ENCODE data around the gene DCTD.

The DCTD gene

GRCh38 chr4:182869697-182870096 lies 47.5 kb downstream of the DCTD start:
- DNase-seq (ENCODE audit: low spot score), result no peak

- DNase-seq (ENCODE audit: low spot score), result no peak
These were observed 50.4 kb downstream of the DCTD start for GRCh38 chr4:182866746-182867145.

GRCh38 chr4:182863501-182863900 lies 53.7 kb downstream of the DCTD start:
- no peak for DNase-seq (ENCODE audit: low spot score)

GRCh38 chr4:182862921-182863320 lies 54.3 kb downstream of the DCTD start:
- DNase-seq (ENCODE audit: low spot score), result no peak

GRCh38 chr4:182862141-182862875 lies 54.9 kb downstream of the DCTD start:
- DNase-seq (ENCODE audit: low spot score), result no peak

- no peak for DNase-seq (ENCODE audit: low spot score)
These were observed 55.8 kb downstream of the DCTD start for GRCh38 chr4:182861346-182861745.

GRCh38 chr4:182859730-182860129 lies 57.5 kb downstream of the DCTD start:
- no peak for DNase-seq (ENCODE audit: low spot score)

GRCh38 chr4:182858711-182859110 lies 58.5 kb downstream of the DCTD start:
- no peak for DNase-seq (ENCODE audit: low spot score)

- DNase-seq (ENCODE audit: low spot score), result no peak
These were observed 60.3 kb downstream of the DCTD start for GRCh38 chr4:182856862-182857261.

- DNase-seq (ENCODE audit: low spot score), result no peak
These were observed 61.3 kb downstream of the DCTD start for GRCh38 chr4:182855877-182856276.

GRCh38 chr4:182855312-182855711 lies 61.9 kb downstream of the DCTD start:
- no peak for DNase-seq (ENCODE audit: low spot score)

GRCh38 chr4:182854466-182854865 lies 62.7 kb downstream of the DCTD start:
- no peak for DNase-seq (ENCODE audit: low spot score)

- DNase-seq (ENCODE audit: low spot score), result no peak
These were observed 63.4 kb downstream of the DCTD start for GRCh38 chr4:182853731-182854330.

- DNase-seq (ENCODE audit: low spot score), result no peak
These were observed 68.5 kb downstream of the DCTD start for GRCh38 chr4:182848685-182849084.

- DNase-seq (ENCODE audit: low spot score), result no peak
These were observed 69.4 kb downstream of the DCTD start for GRCh38 chr4:182847576-182848450.

- no peak for DNase-seq (ENCODE audit: low spot score)
These were observed 71.2 kb downstream of the DCTD start for GRCh38 chr4:182846036-182846435.

GRCh38 chr4:182845618-182846017 lies 71.6 kb downstream of the DCTD start:
- no peak for DNase-seq (ENCODE audit: low spot score)

GRCh38 chr4:182843808-182844325 lies 73.3 kb downstream of the DCTD start:
- DNase-seq (ENCODE audit: low spot score), result no peak

- no peak for DNase-seq (ENCODE audit: low spot score)
These were observed 74.3 kb downstream of the DCTD start for GRCh38 chr4:182842759-182843390.

GRCh38 chr4:182842104-182842600 lies 75.0 kb downstream of the DCTD start:
- no peak for DNase-seq (ENCODE audit: low spot score)

- DNase-seq (ENCODE audit: low spot score), result no peak
These were observed 77.1 kb downstream of the DCTD start for GRCh38 chr4:182840108-182840507.

Data from Ammon's horn (tissue), 1 donor.